Activated naive CD8-positive, alpha-beta T cell treated with anti-CD3 and anti-CD28 coated beads for 36 hours (primary cell): ENCODE data around the gene TAS2R19. TPM values are rescaled to one million over a fixed set of nuclear protein-coding genes. Genes with fewer than 3 reads are reported as not detected.

Experiments used
- DNase-seq: peaks from one replicate; pipeline ENCODE4 v3.0.0; 2021
- H3K27ac Mint-ChIP-seq: one replicate; pipeline ENCODE4 v1.8.0; 2022; ENCODE audit warnings: mild to moderate bottlenecking, moderate library complexity, mixed read lengths
- H3K27me3 Mint-ChIP-seq: one replicate; pipeline ENCODE4 v1.8.0; 2022; ENCODE audit warnings: mild to moderate bottlenecking, mixed read lengths
- H3K36me3 Mint-ChIP-seq: one replicate; pipeline ENCODE4 v1.8.0; 2021; ENCODE audit warnings: mild to moderate bottlenecking, mixed read lengths
- H3K4me1 Mint-ChIP-seq: one replicate; pipeline ENCODE4 v1.8.0; 2021; ENCODE audit warnings: mixed read lengths
- H3K4me3 Mint-ChIP-seq: one replicate; pipeline ENCODE4 v1.8.0; 2022; ENCODE audit warnings: mild to moderate bottlenecking, moderate library complexity, mixed read lengths
- H3K9me3 Mint-ChIP-seq: one replicate; pipeline ENCODE4 v1.8.0; 2022; ENCODE audit warnings: mixed read lengths
- total RNA-seq, 2 experiments: library from RNA; stranded (reverse); gene quantifications; one replicate each; pipeline ENCODE4 v1.2.3, GENCODE V29; 2021

TAS2R19 gene
- total RNA-seq, 2 experiments from 2014 or later: 0.50 to 0.89 TPM

DNA sequence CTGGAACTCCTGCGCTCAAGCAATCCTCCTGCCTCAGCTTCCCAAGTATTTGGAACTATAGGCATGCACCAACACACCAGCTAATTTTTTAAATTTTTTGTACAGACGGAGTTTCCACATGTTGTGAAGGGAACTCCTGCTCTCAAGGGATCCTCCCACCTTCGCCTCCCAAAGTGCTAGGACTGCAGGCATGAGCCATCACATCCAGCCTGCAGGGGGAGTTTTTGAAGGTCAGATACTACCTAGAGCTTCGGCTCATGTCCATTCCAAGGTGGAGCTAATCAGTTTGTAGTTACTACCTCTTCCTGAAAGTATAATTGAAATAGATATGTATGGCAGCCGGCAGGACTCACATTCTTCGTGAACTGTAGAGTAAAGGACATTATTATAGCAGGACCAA is 3.7 kb upstream of the TAS2R19 start:
- no peak overlapping the region for H3K27ac Mint-ChIP-seq
- peaks cover 40% of the 10 kb centered on the region for H3K36me3 Mint-ChIP-seq
- H3K4me1 Mint-ChIP-seq: peaks cover 5% of the 10 kb centered on the region
- peaks cover 9% of the 10 kb centered on the region for H3K9me3 Mint-ChIP-seq
- no peak for DNase-seq
- no peak overlapping the region for H3K4me3 Mint-ChIP-seq
- H3K27me3 Mint-ChIP-seq: no peaks in the 10 kb centered on the region

DNA sequence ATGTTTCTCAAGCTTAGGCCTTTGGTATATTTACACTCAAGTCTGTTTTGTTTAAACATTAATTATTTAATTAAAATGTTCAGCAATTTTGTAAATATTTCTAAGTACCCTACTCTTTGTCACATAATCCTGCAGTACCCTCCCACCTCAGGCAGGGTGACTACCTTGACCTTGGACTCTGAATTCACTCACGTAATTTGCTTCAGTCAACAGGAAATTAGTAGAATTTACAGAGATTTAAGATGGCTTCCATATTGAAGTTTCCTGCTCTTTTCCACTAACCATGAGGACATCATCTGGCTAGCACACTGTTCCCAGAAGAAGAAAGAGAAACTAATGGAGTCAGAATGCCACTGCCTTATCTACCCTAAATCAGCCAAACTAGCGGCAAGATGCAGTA is 967 bp upstream of the TAS2R19 start:
- peaks cover 9% of the 10 kb centered on the region for H3K9me3 Mint-ChIP-seq
- DNase-seq: no peak
- H3K27ac Mint-ChIP-seq: no peak overlapping the region
- H3K4me3 Mint-ChIP-seq: no peak overlapping the region
- H3K27me3 Mint-ChIP-seq: no peaks in the 10 kb centered on the region
- peaks cover 2% of the 10 kb centered on the region for H3K4me1 Mint-ChIP-seq
- H3K36me3 Mint-ChIP-seq: peaks cover 28% of the 10 kb centered on the region

DNA sequence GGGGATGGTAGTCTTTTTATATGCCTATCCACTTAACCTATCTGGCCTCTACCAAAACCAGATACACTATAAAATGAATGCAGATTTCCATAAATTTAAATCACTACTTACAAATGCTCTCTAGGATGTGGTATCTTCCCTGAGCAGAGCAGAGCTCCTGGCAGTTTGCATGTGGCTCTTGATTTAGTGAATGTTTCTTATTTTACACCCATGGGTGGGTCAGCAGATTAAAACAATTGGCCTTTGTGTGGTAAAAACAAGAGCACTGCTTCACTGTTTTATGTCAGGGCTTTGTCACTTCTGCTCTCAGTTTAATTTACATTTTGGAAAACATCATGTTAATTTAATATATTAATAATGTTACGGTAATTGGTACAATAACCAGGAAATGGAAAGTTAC is 5.5 kb downstream of the TAS2R19 start:
- Mint-ChIP-seq H3K9me3 (no peaks in the 10 kb centered on the region), H3K36me3 (peaks cover 20% of the 10 kb centered on the region), H3K4me1 (peaks cover 13% of the 10 kb centered on the region), H3K27ac (no peak overlapping the region), H3K27me3 (no peaks in the 10 kb centered on the region), H3K4me3 (no peak overlapping the region)
- DNase-seq: no peak

DNA sequence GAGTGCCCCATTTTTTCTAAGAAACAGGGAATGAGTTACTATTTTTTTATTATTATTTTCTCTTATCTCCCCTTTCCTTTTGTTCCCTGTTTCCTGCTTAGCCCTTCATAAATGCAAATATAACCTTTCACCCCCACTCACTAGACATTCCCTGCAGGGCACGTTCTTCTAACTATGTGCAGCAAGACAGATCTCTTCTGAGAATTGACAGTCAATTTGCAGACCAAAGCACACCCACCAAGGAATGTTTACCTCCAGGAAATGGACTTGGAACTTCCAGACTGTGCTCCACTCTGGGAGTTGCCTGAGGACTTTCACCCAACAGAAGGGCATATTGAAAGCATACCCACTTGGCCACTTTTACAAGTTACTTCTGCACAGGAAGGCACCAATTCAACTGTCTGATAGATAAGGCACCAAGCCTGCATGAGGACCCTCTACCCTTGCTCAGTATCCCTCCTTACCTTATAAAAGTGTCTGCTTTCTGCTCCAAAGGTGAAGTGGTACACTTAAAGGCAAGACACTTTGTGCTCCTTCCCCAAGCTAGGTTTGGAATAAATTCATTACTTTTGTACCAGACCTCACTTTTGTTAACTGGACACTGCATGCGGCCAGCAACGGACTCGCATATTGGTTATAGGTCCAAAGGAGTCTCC is 6.5 kb downstream of the TAS2R19 start:
- Mint-ChIP-seq H3K4me3 (no peak overlapping the region), H3K27ac (no peak overlapping the region), H3K27me3 (no peaks in the 10 kb centered on the region), H3K36me3 (peaks cover 19% of the 10 kb centered on the region), H3K4me1 (peaks cover 12% of the 10 kb centered on the region), H3K9me3 (no peaks in the 10 kb centered on the region)
- DNase-seq: no peak

DNA sequence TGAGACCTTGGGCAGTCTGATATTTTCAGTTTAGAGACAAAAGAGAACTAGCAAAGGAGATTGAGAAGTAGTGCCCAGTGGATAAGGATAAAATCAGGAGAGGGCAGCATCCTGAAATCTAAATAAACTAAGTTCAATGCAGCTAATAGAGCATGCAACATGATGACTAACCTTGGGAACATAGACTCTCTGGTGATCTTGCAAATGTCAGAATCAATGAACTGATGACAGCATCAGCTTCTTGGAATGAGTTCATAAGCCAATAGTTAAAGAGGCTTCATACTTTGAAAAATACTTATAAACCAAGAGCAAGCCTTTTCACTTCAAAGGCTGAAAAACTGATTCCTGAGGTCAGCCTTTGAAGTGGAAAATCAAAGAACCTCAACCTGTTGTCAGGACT is 8.2 kb downstream of the TAS2R19 start:
- Mint-ChIP-seq H3K27ac (no peak overlapping the region), H3K4me1 (peaks cover 12% of the 10 kb centered on the region), H3K36me3 (peaks cover 21% of the 10 kb centered on the region), H3K27me3 (no peaks in the 10 kb centered on the region), H3K9me3 (no peaks in the 10 kb centered on the region), H3K4me3 (no peak overlapping the region)
- no peak for DNase-seq

DNA sequence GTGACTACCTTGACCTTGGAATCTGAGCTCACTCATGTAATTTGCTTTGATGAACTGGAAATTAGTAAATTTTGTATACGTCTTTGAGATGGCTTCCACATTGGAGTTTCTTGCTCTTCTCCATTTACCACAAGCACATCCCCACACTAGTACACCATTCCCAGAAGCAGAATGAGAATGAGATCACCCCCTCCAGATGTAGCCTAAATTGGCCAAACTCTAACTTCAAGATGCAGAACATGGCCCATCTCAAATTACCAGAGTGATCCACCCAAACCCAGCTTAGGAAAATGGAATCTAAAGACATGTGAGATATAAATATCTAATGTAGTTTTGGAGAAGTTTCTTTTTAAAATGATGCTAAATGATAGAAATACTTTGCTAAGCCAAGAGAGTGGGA is 14.8 kb downstream of the TAS2R19 start:
- DNase-seq: no peak
- Mint-ChIP-seq H3K36me3 (peaks cover 7% of the 10 kb centered on the region), H3K4me3 (no peak overlapping the region), H3K27me3 (no peaks in the 10 kb centered on the region), H3K4me1 (peaks cover 1% of the 10 kb centered on the region), H3K27ac (no peak overlapping the region), H3K9me3 (no peaks in the 10 kb centered on the region)

DNA sequence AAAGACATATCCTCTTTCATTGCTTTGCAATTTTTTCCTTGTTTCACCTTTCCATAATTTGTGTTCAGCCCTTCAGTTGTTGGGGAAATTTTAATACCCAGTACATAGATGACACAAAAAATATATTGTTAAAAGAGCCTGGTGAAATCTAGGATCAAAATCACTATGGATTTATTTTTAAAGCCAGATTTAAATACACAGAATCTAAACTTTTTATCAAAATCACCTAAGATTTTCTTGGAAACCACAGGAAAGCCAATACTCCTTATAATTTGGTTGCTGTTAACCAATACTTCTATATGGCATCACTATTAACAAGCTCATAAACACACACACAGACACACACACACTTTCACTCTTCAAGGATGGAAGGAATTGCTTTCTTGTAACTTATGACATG is 24.2 kb downstream of the TAS2R19 start, which contains the start of gene TAS2R20:
Gene TAS2R20, minus strand, starts transcription at position 101 of the 400 bp plus-strand sequence. CDS start 429 bp downstream, outside the sequence.
- no peak for DNase-seq
- H3K9me3 Mint-ChIP-seq: peaks cover 4% of the 10 kb centered on the region
- no peak within 1 kb of the TSS for H3K27ac Mint-ChIP-seq
- no peaks in the 10 kb centered on the region for H3K27me3 Mint-ChIP-seq
- H3K4me3 Mint-ChIP-seq: no peak within 1 kb of the TSS
- H3K36me3 Mint-ChIP-seq: peaks cover 25% of the 10 kb centered on the region
- no peaks in the 10 kb centered on the region for H3K4me1 Mint-ChIP-seq

DNA sequence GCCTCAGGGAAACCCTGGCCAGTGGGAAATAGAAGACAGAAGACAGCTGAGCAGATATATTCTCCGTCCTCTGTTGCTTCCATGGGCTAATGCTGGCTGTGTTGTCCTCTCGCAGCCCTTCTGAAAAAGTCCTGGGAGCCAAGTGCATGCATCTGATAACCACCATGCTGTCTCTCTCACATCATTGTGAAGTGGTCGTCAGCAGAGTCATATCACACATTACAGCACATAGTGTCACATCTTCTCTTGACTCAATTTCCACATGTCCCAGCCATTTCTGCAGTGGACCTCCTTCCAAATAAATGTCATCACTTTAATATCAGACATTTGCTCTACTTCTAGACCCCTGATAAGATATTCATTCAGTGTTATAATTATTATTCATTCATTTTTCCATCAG is 28.1 kb downstream of the TAS2R19 start:
- peaks cover 34% of the 10 kb centered on the region for H3K36me3 Mint-ChIP-seq
- H3K27ac Mint-ChIP-seq: no peak overlapping the region
- H3K9me3 Mint-ChIP-seq: peaks cover 6% of the 10 kb centered on the region
- no peaks in the 10 kb centered on the region for H3K27me3 Mint-ChIP-seq
- no peak overlapping the region for H3K4me3 Mint-ChIP-seq
- no peak for DNase-seq
- H3K4me1 Mint-ChIP-seq: no peaks in the 10 kb centered on the region

DNA sequence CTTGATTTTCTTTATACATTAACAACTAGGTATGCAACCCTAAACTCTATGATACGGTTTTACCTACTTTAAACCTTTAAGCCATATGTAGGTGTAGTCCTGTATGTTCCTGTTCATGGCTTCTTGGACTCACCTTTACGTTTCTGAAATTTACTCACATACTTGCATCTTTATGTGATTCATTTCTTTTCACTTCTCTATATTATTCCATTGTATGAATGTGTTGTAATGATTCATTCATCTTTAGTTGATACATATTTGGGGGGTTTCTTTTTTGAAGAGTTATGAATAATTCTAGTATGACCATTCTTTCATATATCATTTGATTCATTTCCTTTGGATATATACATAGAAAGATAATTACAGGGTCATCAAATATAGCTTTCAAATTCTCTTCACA is 33.3 kb downstream of the TAS2R19 start:
- Mint-ChIP-seq H3K9me3 (peaks cover 6% of the 10 kb centered on the region), H3K4me3 (no peak overlapping the region), H3K36me3 (peaks cover 26% of the 10 kb centered on the region), H3K4me1 (peaks cover 7% of the 10 kb centered on the region), H3K27me3 (peaks cover 4% of the 10 kb centered on the region), H3K27ac (no peak overlapping the region)
- DNase-seq: no peak

DNA sequence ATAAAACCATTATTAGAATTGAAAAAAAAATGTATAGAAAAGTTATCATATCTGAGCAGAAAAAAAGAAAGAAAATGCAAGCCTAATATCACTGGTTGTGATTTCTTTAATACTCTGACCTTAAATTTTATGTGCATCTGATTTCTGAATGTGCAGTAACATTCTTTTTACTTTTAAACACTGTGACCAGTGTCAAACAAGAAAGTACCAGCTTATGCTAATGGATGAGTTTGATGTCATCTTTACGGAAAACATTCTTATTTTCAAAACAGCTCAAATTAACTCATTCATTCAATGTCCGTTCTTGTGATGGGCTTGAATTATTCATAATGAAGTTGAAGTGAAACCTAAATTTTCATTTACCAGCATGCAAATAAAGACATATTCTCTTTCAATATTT is 35.6 kb downstream of the TAS2R19 start, which contains the start of gene TAS2R50:
Gene TAS2R50, minus strand, starts transcription at position 101 of the 400 bp plus-strand sequence. Its CDS starts 52 bp downstream, at position 49.
- Mint-ChIP-seq H3K4me1 (peaks cover 21% of the 10 kb centered on the region), H3K27me3 (peaks cover 4% of the 10 kb centered on the region), H3K27ac (no peak within 1 kb of the TSS), H3K36me3 (peaks cover 14% of the 10 kb centered on the region), H3K4me3 (no peak within 1 kb of the TSS), H3K9me3 (peaks cover 6% of the 10 kb centered on the region)
- DNase-seq: no peak

DNA sequence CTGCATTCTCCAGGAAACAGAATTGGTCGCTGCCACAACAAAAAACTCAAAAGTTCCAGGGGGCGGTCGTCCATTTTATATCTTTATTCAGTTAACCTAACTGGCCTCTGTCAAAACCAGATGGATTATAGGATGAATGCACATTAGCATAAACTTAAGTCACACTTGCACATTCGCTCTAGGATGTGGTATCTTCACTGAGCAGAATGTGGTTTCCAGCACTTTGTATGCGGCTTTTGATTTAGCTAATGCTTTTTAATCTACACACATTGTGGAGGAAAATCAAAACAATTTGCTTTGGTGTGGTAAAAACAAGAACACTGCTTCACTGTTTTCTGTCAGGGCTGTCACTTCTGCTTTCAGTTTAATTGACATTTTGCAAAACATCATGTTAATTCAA is 40.2 kb downstream of the TAS2R19 start:
- peaks cover 10% of the 10 kb centered on the region for H3K36me3 Mint-ChIP-seq
- no peak overlapping the region for H3K4me3 Mint-ChIP-seq
- no peak overlapping the region for H3K27ac Mint-ChIP-seq
- H3K27me3 Mint-ChIP-seq: peaks cover 4% of the 10 kb centered on the region
- DNase-seq: peak; percentile 26
- H3K4me1 Mint-ChIP-seq: peaks cover 27% of the 10 kb centered on the region
- H3K9me3 Mint-ChIP-seq: no peaks in the 10 kb centered on the region

DNA sequence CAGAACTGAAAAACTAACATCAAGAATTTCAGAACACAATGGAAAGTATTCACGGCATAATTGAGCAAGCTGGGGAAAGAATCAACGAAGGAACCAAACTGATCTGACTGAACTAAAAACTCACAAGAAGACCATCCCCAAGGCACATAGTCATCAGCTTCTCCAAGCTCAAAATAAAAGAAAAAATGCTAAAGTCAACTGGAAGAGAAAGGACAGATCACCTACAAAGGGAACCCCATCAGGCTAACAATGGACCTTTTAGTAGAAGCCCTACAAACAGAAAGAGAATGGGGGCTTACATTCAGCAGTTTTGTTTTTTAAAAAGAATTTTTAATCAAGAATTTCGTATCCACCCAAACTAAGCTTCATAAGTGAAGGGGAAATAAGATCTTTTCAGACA is 47.5 kb downstream of the TAS2R19 start:
- Mint-ChIP-seq H3K27me3 (no peaks in the 10 kb centered on the region), H3K4me1 (peaks cover 7% of the 10 kb centered on the region), H3K4me3 (no peak overlapping the region), H3K36me3 (peaks cover 13% of the 10 kb centered on the region), H3K27ac (no peak overlapping the region), H3K9me3 (no peaks in the 10 kb centered on the region)
- DNase-seq: no peak

Other genes starting within 250 kb of the TAS2R19 start
- gene TAS2R7, start 220.0 kb downstream of the TAS2R19 start, total RNA-seq: not detected
- not detected for gene TAS2R8, start 215.3 kb downstream of the TAS2R19 start, total RNA-seq
- gene TAS2R9, start 212.5 kb downstream of the TAS2R19 start, total RNA-seq: not detected
- not detected for gene TAS2R10, start 196.3 kb downstream of the TAS2R19 start, total RNA-seq
- gene PRR4, start 173.1 kb downstream of the TAS2R19 start, total RNA-seq: 1 to 10 TPM; 1.3 to 1.4 TPM
- gene PRH1, start 138.4 kb downstream of the TAS2R19 start, total RNA-seq: 1 to 10 TPM; 6.3 to 7.3 TPM
- under 1 TPM; 0.12 to 0.16 TPM for gene TAS2R13, start 113.1 kb downstream of the TAS2R19 start, total RNA-seq
- not detected for gene PRH2, start 93.4 kb downstream of the TAS2R19 start, total RNA-seq
- gene TAS2R14, start 83.4 kb downstream of the TAS2R19 start, total RNA-seq: under 1 TPM; 0.64 to 0.68 TPM
- gene TAS2R50, start 35.7 kb downstream of the TAS2R19 start, total RNA-seq: under 1 TPM; 0.36 to 0.37 TPM
- gene TAS2R20, start 24.3 kb downstream of the TAS2R19 start, total RNA-seq: under 1 TPM; 0.21 to 0.30 TPM
- under 1 TPM; 0.58 to 0.86 TPM for gene TAS2R31, start 8.8 kb upstream of the TAS2R19 start, total RNA-seq
- under 1 TPM; 0.39 to 0.48 TPM for gene TAS2R46, start 39.7 kb upstream of the TAS2R19 start, total RNA-seq
- gene TAS2R43, start 69.7 kb upstream of the TAS2R19 start, total RNA-seq: under 1 TPM; 0.29 to 0.36 TPM
- gene TAS2R30, start 112.0 kb upstream of the TAS2R19 start, total RNA-seq: under 1 TPM; 0.86 to 0.97 TPM
- gene SMIM10L1, start 148.6 kb upstream of the TAS2R19 start, total RNA-seq: 1 to 10 TPM; 8.7 to 9.0 TPM
- gene TAS2R42, start 164.3 kb upstream of the TAS2R19 start, total RNA-seq: not detected
- gene PRB3, start 247.1 kb upstream of the TAS2R19 start, total RNA-seq: not detected